ENCODE results near the gene HOXC10.

- TF ChIP-seq REST (IDR thresholded peaks at IDR 0.05; ENCODE audit: insufficient replicate concordance, low read depth): no peak
- no peak for TF ChIP-seq CTCF (IDR thresholded peaks at IDR 0.05; ENCODE audit: insufficient read depth, low read length)
- TF ChIP-seq GABPA (IDR thresholded peaks at IDR 0.05; ENCODE audit: low read depth): no peak
- no peak for TF ChIP-seq POLR2AphosphoS5 (IDR thresholded peaks at IDR 0.05; ENCODE audit: low read depth)
- TF ChIP-seq SPI1 (IDR thresholded peaks at IDR 0.05; ENCODE audit: borderline replicate concordance, low read depth): no peak
Measured at GRCh38 chr12:54038871-54039414, 54.0 kb downstream of the HOXC10 start.
